ENCODE results near the gene HTR2A. TPM values are rescaled to one million over a fixed set of nuclear protein-coding genes. Genes with fewer than 3 reads are reported as not detected.

The HTR2A gene
- under 0.01 TPM in 1 of 2 replicates, not detected in the other for total RNA-seq (2014; rRNA removed; shearing (Covaris generic))

DNA sequence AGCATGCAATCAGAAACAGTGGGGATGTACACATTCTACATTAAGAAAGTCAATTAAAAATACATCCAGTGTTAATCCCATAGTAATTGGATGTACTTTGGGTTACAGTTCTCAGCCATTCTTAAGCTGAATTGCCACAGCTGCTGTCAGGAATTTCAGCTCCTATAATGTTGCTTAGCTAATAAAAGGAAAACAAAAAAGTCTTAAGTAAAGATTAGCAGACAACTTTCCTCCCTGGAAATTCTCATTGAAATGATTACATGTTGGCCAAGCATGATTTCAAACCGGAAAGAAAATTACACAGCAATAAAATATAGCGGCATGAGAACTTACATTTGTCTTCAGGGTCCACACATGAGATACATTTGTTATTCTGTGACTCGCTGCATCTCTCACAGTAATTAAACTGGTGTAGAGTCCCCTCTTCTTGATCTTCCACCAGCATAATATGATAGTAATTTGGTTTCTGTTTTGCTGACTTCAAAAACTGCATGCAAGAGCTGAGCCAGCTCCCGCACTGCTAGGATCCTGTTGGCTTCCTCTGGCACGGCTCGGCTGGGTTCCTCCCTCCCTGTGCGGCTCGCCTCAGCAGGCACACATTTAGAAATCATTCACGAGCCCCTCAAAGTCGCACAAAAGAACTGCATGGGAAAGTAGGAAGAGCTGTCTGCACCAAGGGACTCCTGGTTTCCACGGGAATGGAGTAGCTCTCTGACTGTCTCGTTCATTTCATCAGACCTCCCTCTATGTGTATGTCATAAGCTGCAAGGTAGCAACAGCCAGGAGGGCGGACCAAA lies at the start of gene HTR2A:
HTR2A (minus strand) TSS at position 713 of the 797 bp plus-strand sequence. CDS start 1,147 bp downstream, outside the sequence.
- DNase-seq (ENCODE audit: low read depth) = peak; percentile 38

DNA sequence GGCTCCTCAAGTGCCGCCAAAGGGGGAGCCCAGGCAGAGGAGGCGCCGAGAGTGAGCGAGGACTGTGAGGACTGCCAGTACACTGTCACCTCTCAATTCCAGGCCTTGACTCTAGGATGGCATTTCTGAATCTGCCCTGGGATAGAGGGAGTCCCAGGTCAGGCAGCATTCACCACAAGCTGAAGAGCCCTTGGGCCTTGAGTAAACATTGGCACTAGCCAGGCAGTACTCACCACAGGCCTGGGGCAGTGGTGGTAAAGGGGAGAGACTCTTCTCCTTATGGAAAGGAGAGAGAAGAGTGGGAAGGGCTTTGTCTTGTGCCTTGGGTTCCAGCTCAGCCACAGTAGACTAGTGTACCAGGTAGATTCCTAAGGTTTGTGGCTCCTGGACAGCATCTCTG lies 39.7 kb upstream of the HTR2A start:
- no peak for DNase-seq (ENCODE audit: low read depth)

DNA sequence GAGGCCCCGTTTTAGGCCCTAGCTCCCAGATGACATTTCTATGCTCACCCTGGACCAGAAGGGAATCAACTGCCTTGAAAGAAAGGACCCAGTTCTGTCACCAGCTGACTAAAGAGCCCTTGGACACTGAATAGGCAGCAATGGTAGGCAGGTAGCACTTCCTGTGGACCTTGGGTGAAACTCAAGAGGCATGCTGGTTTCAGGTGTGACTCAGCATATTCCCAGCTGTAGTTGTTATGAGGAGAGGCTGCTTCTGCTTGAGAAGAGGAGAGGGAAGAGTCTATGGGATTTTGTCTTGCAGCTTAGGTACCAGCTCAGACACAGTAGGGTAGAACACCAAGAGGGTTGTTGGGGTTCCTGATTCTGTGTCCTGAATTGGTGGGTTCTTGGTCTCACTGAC lies 37.9 kb upstream of the HTR2A start:
- no peak for DNase-seq (ENCODE audit: low read depth)

DNA sequence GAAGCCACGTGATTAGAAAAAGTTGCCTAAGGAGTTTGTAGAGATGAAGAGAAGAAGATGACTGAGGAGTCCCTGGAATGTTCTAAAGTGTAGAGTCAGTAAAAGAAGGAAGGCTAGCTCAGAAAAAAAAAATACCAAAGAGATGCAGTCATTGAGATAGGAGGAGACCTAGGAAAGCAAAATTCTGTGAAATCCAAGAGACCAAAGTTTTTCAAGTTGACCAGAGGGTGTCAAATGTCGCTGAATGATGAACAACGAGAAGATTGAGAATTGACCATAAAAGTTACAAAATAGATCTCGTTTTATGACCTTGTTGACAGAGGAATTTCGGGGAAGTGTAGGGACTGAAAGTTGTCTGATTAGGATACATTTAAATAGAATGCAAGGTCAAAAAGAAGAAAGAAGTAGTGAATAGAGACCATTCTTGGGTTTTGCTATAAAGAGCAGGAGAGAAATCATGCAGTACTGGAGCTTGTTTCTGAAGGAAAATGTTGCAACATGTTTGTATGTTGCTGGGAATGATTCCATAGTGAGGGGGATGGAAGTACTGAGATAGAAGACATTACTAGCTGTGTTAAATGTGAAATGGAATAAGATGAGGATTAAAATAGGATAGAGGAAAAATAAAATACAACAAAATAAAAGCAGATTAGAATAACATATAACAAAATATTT lies 30.2 kb upstream of the HTR2A start:
- DNase-seq (ENCODE audit: low read depth) = no peak

DNA sequence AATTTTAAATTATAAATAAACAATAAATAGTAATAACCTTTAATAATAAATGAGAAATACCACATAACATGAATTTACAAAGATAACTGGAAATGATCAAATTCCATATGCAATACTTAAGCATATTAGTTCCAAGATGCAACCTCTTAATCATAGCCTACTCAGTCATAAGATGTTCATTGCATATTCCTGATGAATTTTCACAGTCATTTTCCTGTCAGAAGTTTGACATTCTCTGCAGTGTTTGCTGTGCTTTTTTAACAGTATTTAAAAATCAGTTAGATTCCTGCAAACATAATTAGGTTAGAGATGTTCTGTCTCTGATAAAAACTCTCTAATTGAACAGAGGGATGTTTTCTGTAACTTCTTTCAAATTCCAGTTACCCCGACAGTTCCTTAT lies 28.6 kb upstream of the HTR2A start:
- DNase-seq (ENCODE audit: low read depth) = no peak

DNA sequence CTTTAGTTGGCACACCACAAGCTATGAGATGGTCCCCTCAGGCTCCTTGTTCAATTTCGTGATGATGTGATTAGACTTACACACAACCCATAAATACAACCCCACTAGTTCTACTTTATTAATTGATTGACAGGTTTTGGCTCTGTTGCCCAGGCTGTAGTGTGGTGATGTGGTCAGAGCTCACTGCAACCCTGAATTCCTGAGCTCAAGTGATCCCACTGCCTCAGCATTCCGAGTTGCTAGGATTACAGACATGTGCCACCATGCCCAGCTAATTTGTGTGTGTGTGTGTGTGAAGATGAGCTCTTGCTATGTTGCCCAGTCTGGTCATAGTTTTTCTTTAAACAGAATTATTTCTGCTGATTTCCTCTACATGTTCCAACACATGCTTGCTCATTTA lies 17.5 kb upstream of the HTR2A start:
- peak; percentile 2 for DNase-seq (ENCODE audit: low read depth)

DNA sequence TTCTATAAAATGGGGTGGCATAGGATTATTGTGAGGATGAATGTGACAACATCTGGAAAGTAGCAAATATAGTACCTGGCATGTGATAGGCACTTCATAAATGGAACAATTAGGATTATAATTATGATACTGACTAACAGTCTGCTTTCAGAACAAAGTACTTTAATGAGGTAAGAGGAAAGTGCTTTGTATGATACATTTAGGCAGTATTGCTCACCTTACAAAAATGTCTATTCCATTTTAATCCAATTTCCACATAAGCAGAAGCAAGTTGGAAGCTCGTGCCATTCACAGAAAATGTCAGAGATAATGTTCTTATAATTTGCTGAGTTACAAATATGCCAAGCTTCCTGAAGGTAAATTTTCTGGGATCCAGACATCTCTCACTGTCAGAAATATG lies 16.9 kb upstream of the HTR2A start:
- DNase-seq (ENCODE audit: low read depth) = no peak

DNA sequence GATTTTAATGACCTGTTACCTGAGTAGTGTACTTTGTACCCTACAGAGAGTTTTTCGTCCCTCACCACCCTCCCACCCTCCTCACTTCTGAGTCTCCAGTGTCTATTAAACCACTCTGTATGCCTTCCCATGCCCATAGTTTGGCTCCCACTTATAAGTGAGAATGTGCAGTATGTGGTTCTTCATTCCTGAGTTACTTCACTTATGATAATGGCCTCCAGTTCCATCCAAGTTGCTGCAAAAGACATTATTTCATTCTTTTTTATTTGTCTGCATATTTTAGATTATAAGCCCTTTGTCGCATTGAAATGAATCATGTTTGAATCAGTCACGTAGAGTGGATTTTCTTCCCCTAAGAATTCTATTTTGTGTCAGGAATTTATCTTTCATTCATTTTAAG lies 12.2 kb upstream of the HTR2A start:
- DNase-seq (ENCODE audit: low read depth) = no peak

DNA sequence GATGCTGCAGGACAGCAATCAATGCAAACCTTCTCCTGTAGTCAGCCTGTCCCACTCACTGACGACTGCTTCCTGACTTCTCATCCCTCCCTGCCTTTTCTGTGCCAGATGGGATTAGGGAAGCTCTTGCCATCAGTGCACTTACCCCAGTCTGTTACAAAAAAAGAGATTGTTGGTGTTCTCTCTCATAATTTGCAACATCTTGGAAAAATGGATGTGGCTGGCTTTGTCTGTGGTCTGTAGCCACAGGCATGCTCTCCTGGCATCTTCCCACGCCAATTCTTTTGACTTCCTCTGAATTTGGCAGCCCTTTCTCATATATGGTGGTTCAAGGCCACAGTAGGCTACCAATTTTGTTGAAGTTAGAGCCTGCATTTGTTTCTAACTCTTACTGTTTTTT lies 11.6 kb upstream of the HTR2A start:
- DNase-seq (ENCODE audit: low read depth) = peak; percentile 71

DNA sequence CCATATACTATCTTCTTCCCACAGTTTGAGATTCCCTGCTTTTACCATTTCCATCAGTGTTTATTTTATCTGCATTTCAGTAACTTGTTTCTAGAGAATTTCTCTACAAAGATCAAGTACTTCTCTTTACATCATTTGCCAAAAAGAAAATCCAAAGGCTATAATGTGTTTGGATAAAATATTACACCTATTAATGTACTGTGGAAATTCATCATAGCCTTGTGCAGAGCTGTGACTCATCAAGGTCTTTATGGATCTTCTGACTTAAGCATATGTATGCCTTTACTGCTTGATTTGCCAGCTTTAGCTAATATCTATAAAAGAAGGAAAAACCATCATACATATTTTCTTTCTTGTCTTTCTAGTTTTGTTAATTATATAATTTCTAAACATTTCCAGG lies 9.6 kb upstream of the HTR2A start:
- DNase-seq (ENCODE audit: low read depth) = no peak

DNA sequence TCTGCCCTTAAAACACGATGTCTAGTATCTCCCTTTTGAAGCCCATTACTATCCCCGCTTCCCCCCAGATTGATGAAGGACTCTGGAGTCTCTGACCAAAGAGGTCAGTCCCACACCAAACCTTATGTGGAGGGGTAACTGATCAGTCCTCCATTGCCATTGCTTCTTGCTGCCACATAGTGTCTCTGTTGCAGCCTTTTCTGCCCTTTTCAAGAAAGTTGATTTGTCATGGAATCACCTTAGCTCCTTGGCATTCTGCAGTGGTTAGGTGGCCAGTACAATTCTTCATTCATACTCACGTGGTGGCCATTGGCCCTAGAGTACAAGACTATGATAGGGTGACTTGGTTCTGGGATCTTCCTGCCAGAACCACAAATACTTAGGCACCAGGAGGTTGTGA lies 8.4 kb upstream of the HTR2A start:
- peak; percentile 20 for DNase-seq (ENCODE audit: low read depth)

DNA sequence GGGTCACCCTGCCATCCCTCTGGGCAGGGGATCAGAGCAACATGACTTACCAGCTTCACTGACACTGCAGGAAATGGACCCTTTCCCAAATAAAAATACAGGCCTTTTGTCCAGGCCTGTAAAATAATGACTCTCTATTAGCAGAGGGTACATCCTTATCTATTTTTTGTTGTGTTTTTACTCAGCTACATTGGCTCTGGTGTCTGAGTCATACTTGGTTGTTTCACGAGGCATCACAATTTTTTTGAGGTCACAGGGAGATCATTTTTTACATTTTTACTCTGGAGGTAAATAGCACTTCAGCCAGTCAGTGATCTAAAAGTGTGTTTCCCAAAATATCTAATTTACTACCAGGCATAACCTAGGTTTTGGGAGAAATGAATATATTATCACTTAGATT lies 6.9 kb upstream of the HTR2A start:
- peak; percentile 8 for DNase-seq (ENCODE audit: low read depth)

DNA sequence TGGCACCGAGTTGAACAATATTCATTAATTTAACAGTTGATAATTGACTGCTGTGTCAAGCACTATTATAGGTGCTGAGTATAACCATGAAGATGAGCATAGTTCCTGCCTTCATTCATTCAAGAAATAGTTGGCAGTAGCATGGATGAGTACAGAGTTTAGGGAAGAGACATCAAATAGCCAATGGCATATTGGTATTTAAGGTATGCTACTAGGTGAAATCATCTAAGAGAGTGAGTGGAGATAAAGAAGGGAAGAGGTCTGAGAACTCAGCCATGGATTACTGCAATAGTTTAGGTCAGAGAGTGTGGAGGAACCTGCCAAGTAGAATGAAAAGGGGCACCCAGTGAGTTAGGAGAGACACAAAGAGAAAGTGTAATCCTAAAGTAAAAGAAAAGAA lies 4.9 kb upstream of the HTR2A start:
- no peak for DNase-seq (ENCODE audit: low read depth)

DNA sequence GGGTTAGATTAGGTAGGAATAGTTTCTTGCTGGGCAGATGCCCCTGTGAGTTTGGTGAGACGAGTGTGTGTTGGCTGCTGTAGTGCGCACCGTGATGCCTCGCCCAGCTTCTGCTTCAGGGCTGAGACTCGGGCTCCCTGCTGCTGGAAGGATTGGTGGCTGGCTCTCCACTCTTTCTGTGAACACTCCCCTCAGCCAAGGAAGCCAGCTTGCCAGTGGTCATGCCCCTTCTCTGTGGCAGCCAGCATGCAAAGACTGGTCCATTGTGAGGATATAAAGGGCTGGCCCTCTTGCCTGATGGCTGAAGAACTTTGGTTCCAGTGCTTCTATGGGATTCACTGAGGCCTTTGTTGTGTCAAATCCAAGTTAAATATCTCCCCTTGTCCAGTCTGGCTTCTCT lies 2.9 kb upstream of the HTR2A start:
- no peak for DNase-seq (ENCODE audit: low read depth)

DNA sequence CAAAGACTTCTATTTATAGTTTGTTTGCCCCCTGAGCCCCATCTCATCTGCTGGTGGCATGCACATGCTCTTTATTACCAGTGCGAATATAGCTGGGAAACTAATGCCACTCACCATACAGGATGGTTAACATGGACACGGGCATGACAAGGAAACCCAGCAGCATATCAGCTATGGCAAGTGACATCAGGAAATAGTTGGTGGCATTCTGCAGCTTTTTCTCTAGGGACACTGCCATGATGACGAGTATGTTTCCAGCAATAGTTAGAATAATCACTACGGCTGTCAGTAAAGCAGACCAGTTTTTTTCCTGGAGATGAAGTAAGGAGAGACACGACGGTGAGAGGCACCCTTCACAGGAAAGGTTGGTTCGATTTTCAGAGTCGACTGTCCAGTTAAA lies 1.5 kb downstream of the HTR2A start:
- no peak for DNase-seq (ENCODE audit: low read depth)

DNA sequence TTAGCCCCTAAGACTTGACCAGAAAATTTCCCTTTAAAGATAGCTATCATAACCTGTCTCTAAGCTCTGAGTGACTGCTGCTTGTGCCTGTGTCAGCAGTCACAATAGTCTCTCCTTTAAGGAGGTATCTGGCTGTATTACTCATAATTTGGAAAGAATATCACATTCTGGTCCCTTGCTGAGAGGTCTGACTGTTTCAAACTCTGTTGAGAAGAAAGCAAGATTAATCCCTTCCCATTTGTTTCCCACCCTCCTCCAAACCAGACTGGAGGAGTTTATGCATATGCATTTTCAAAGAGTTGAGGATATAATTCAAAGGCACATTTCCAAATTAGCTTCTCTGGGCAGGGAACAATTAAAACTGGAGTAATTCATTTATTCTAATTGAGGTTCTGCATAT lies 2.3 kb downstream of the HTR2A start:
- DNase-seq (ENCODE audit: low read depth) = no peak

DNA sequence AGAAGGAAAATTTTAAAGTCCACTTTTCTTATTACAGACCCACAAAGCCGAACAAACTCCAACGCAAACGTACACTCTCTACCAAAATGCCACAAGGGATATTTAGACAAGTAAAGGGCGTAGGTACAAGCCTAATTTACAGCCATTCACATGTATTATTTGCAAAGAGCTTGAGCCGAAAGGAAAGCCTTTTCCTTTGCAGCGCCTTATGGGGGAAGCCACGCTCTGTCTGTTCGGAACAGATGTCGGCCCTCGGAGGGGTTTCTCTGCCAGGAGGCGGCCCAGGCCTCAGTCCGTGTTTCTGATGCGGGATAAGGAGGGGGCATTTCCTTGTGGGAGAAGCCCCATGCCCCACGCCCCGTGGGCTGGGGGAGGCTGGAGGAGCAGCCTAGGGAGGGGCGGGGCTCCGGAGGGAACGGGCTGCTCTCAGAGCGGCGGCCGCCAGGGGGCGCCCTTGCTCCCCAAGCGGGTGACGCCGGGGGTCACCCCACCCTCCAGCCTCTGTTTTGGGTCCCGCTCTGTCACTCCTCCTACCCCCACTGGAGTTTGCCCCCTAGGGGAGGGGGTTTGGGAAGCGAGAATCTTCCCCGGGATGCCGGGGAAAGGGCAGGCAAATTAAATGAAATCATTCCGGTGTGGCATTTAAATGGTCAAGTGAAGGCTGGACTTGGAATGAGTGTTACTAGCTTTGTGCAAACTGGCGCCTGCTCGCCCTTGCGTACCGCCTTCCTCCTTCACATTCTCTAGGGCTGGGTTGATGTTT lies 2.9 kb downstream of the HTR2A start:
- peak; percentile 41 for DNase-seq (ENCODE audit: low read depth)

DNA sequence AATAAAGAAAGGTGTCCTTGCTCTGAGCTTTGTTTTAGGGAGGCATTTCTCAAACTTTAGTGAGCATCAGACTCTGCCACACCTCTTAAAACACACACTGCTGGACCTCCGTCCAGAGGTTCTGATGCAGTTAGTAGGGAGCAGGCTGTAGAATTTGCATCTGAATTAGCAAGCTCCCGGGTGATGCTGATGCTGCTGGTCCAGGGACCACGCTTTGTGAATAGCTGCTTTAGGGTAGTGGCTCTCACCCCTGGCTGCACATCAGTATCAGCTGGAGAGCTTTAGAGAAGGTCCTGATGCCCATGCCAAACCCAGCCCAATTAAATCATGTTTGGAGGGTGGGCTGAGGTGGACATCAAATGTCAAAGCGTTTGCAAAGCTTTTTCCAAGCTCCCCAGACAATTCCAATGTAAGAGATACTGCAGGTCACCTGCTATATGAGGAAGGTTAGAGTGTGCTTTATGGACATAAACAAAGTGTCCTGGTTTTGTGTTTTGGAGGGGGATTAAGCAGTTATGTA lies 3.6 kb downstream of the HTR2A start:
- DNase-seq (ENCODE audit: low read depth) = no peak

DNA sequence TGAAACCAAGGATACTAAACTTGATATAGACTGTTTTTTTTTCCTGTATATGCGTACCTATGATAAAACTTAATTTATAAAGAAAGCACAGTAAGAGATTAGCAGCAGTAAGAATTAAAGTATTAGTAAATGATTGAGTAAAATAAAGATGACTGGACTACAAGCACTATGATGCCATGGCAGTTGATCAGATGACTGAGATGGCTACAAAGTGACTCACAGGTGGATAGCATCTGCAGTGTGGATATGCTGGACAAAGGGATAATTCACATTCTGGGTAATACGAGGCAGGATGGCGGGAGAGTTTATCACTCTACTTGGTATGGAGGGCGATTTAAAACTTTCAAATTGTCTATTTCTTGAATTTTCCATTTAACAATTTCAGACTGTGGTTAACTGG lies 11.8 kb downstream of the HTR2A start:
- DNase-seq (ENCODE audit: low read depth) = no peak

DNA sequence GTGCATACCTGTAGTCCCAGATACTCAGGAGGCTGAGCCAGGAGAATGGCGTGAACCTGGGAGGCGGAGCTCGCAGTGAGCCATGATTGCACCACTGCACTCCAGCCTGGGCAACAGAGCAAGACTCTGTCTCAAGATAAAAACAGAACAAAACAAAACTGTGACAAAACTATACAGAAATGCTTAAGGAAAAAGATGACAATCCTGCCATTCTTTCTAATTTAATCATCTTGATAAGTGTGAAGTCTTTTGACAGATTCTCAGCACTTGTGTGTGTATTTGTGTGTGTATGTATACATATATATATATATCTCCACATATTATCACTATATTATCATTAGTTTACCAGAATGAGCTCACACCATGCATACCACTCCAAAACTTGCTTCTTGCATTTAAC lies 12.3 kb downstream of the HTR2A start:
- no peak for DNase-seq (ENCODE audit: low read depth)

DNA sequence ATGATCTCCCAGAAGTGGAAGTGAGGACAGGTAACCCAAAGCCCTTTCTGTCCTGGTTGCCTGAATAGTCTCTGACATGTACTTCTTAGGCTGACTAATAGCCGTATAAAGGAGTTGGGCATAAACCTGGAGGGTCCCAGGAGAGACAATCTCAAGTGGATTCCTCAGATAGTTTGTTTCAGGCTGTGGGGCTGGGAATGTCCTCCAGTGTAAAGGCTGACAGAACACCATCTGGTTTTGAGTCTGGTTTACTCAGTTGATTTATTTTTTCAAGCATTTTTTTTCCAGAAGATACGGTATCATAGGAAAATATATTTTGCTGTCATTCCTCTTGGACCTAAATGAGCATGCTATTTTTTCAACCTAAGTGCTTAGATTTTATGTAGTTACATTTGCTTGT lies 15.2 kb downstream of the HTR2A start:
- DNase-seq (ENCODE audit: low read depth) = no peak

DNA sequence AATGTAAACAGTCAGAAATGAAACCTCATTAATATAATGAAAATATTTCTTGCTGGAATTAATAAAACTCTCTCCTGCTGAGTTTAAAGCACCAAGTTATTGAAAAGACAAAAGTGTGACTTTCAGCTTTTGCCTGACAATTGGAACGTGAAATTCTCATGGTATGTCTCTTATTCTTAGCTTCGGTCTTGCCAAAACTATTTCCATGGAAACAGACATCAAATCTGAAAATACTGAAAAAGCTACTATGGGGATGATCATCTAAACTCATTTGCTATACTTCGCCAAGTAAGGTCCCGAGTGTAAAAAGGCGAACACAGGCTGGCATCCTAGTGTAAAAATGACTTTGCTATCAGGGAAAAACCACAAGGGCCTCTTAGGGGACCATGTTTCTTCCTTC lies 22.8 kb downstream of the HTR2A start:
- DNase-seq (ENCODE audit: low read depth) = no peak

DNA sequence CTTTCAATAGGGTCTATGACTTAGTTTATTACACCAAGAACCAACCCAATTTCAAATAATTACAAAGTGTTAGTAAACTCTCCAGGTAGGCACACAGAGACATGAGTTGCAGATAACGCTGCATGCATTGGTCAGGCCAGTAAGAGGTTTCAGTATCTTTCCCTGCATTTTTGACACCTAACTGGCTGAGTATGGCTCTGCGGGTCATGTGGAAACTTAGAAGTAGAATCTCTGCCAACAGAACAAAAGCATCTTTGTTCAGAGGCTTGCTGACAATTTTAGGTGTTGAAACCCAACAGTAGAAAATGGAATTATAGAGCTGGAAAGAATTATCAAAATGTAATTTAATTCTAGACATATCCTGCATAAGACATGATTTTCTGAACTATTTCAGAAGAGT lies 25.3 kb downstream of the HTR2A start:
- no peak for DNase-seq (ENCODE audit: low read depth)

Data from RPMI7951 (cell line).